MM.1S (cell line): ENCODE measurements around the gene TTC7B.

Source experiments
- DNase-seq: peaks from one replicate; pipeline ENCODE4 v3.0.0-alpha.2; 2015
- H2AFZ ChIP-seq: fragments of 300-600 bp; sonication (generic); 2 replicates; pipeline ENCODE4 v1.6.0; 2016; ENCODE audit warnings: antibody characterized with exemption, low read length
- H3F3A ChIP-seq: fragments of 300-600 bp; sonication (generic); 2 replicates; pipeline ENCODE4 v1.6.1; 2016; ENCODE audit warnings: mild to moderate bottlenecking, antibody characterized with exemption, low read length, moderate library complexity, mixed read lengths; ENCODE audit not compliant: insufficient read depth
- H3K27ac ChIP-seq: fragments of 300-600 bp; sonication (generic); 2 replicates; pipeline ENCODE4 v1.5.1; 2016; ENCODE audit warnings: mild to moderate bottlenecking, low read length
- H3K27me3 ChIP-seq: fragments of 300-600 bp; sonication (generic); replicated peaks from 2 replicates; pipeline ENCODE4 v1.6.0; 2016; ENCODE audit warnings: low read length; ENCODE audit not compliant: insufficient read depth
- H3K36me3 ChIP-seq: fragments of 300-600 bp; sonication (generic); replicated peaks from 2 replicates; pipeline ENCODE4 v1.6.1; 2016; ENCODE audit warnings: mild to moderate bottlenecking, low read length, mixed read lengths; ENCODE audit not compliant: insufficient read depth
- H3K4me1 ChIP-seq: fragments of 300-600 bp; sonication (generic); 2 replicates; pipeline ENCODE4 v1.6.1; 2016; ENCODE audit warnings: low read length, mixed read lengths
- H3K4me2 ChIP-seq: fragments of 300-600 bp; sonication (generic); 2 replicates; pipeline ENCODE4 v1.6.0; 2016; ENCODE audit warnings: low read depth, low read length
- H3K4me3 ChIP-seq: fragments of 300-600 bp; sonication (generic); 2 replicates; pipeline ENCODE4 v1.5.1; 2016; ENCODE audit warnings: low read length, mixed read lengths
- H3K79me2 ChIP-seq: fragments of 300-600 bp; sonication (generic); 2 replicates; pipeline ENCODE4 v1.6.1; 2016; ENCODE audit warnings: mixed run types, low read length, mixed read lengths
- H3K9ac ChIP-seq: fragments of 300-600 bp; sonication (generic); 2 replicates; pipeline ENCODE4 v1.6.1; 2016; ENCODE audit warnings: low read length, mixed read lengths
- H3K9me2 ChIP-seq: fragments of 300-600 bp; sonication (generic); replicated peaks from 2 replicates; pipeline ENCODE4 v1.6.1; 2016; ENCODE audit warnings: mild to moderate bottlenecking, low read length, mixed read lengths; ENCODE audit not compliant: insufficient read depth
- H3K9me3 ChIP-seq: fragments of 300-600 bp; sonication (generic); replicated peaks from 2 replicates; pipeline ENCODE4 v1.6.1; 2016; ENCODE audit warnings: mild to moderate bottlenecking, low read length, mixed read lengths; ENCODE audit not compliant: insufficient read depth
- H4K20me1 ChIP-seq: fragments of 300-600 bp; sonication (generic); 2 replicates; pipeline ENCODE4 v1.6.1; 2016; ENCODE audit warnings: mild to moderate bottlenecking, low read length, moderate library complexity, mixed read lengths; ENCODE audit not compliant: insufficient read depth
- EZH2 ChIP-seq: fragments of 300-600 bp; sonication (generic); optimal IDR thresholded peaks from 2 replicates; pipeline ENCODE3; 2017; ENCODE audit warnings: low read depth, mild to moderate bottlenecking, antibody characterized with exemption, low read length, mixed read lengths
- EZH2phosphoT487 ChIP-seq: fragments of 300-600 bp; sonication (generic); IDR thresholded peaks from 2 replicates; pipeline ENCODE4 v1.6.1; 2018; ENCODE audit warnings: antibody characterized with exemption, low read length
- TF ChIP-seq, protein P1 (sequence below): fragments of 300-600 bp; sonication (generic); IDR thresholded peaks from 2 replicates; pipeline ENCODE4 v1.5.1; 2016; ENCODE audit warnings: antibody characterized with exemption, low read length, mixed read lengths

Gene TTC7B

DNA sequence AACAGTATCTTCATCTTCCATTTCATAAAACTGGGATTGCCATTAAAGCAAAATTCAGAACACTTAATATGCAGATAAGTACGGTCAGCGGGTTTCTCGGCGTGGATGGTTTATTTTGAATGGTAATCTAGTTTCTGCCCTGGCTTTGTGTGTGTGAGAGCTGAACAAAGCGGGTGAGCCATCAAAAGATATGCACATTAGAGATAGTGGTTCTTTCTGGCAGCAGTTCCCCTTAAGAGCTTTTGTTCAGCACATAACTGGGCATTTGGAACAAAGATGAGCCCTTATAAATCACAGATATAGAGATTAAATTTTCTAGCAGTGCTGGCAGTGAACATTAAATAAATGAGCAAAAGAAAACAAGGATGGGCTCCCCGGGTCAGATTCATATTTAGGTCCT, 211.9 kb downstream of the TTC7B start:
- Histone ChIP-seq H3K27me3 (no peaks in the 10 kb centered on the region), H3K4me3 (no peak overlapping the region), H3K27ac (no peak overlapping the region), H3K9me2 (no peaks in the 10 kb centered on the region), H4K20me1 (no peaks in the 10 kb centered on the region), H3K79me2 (no peaks in the 10 kb centered on the region), H3K9me3 (no peaks in the 10 kb centered on the region), H3K4me1 (peaks cover 12% of the 10 kb centered on the region), H3K9ac (no peak overlapping the region), H3K4me2 (no peak overlapping the region), H2AFZ (no peak overlapping the region), H3K36me3 (no peaks in the 10 kb centered on the region), H3F3A (no peaks in the 10 kb centered on the region)
- no peak for DNase-seq
- TF ChIP-seq EZH2 (no peak), EZH2phosphoT487 (no peak)
- TF ChIP-seq, protein P1, sequence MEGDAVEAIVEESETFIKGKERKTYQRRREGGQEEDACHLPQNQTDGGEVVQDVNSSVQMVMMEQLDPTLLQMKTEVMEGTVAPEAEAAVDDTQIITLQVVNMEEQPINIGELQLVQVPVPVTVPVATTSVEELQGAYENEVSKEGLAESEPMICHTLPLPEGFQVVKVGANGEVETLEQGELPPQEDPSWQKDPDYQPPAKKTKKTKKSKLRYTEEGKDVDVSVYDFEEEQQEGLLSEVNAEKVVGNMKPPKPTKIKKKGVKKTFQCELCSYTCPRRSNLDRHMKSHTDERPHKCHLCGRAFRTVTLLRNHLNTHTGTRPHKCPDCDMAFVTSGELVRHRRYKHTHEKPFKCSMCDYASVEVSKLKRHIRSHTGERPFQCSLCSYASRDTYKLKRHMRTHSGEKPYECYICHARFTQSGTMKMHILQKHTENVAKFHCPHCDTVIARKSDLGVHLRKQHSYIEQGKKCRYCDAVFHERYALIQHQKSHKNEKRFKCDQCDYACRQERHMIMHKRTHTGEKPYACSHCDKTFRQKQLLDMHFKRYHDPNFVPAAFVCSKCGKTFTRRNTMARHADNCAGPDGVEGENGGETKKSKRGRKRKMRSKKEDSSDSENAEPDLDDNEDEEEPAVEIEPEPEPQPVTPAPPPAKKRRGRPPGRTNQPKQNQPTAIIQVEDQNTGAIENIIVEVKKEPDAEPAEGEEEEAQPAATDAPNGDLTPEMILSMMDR: no peak

DNA sequence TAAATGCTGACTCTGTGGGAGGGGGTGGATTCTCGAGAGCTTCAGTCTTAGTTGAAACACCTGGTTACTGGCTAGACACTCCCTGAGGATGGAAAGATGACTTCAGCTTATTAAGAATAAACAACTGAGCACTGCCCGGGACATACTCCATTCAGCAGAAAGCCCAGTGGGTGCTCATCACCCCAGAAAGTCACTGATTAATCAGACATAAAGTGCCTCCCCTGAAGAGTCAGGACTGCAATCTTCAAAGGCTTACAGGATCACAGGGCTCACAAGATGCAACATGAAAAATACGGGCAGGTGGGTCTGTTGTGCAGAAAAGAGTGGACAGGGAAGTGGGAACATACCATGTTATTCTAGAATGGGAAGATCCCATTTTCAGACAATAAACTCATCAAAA, 212.4 kb downstream of the TTC7B start:
- H3K36me3 ChIP-seq: no peaks in the 10 kb centered on the region
- no peak overlapping the region for H3K4me3 ChIP-seq
- H2AFZ ChIP-seq: no peak overlapping the region
- no peaks in the 10 kb centered on the region for H3K9me3 ChIP-seq
- H3K27me3 ChIP-seq: no peaks in the 10 kb centered on the region
- H4K20me1 ChIP-seq: no peaks in the 10 kb centered on the region
- no peak overlapping the region for H3K4me2 ChIP-seq
- DNase-seq: no peak
- no peak overlapping the region for H3K27ac ChIP-seq
- no peaks in the 10 kb centered on the region for H3K79me2 ChIP-seq
- H3K9ac ChIP-seq: no peak overlapping the region
- H3F3A ChIP-seq: no peaks in the 10 kb centered on the region
- H3K9me2 ChIP-seq: no peaks in the 10 kb centered on the region
- peaks cover 7% of the 10 kb centered on the region for H3K4me1 ChIP-seq
- TF ChIP-seq EZH2phosphoT487: no peak

DNA sequence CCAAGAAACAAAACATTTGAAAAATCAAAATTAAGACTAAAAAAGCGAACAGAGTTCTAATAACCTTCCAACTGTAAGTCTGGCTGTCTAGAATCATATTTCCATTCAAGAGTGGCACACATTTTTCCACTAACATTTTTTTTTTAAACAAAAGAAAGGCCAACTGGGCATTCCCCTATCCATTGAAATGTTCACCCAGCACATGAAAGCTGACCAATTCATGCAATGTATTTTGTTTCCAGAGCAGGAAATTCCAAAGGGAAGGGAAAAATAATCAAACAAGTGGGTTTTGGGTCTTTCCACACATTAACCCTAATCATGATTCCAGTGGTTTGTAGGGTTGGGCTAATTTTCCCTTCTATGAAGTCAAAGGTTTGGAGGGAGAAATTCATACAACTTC, 212.9 kb downstream of the TTC7B start:
- no peak overlapping the region for H3K27ac ChIP-seq
- H4K20me1 ChIP-seq: no peaks in the 10 kb centered on the region
- TF ChIP-seq EZH2phosphoT487 (no peak), EZH2 (no peak)
- TF ChIP-seq, protein P1: no peak
- no peaks in the 10 kb centered on the region for H3K27me3 ChIP-seq
- H3K4me3 ChIP-seq: no peak overlapping the region
- H3F3A ChIP-seq: no peaks in the 10 kb centered on the region
- H3K36me3 ChIP-seq: no peaks in the 10 kb centered on the region
- H3K79me2 ChIP-seq: no peaks in the 10 kb centered on the region
- no peak overlapping the region for H2AFZ ChIP-seq
- H3K9me2 ChIP-seq: no peaks in the 10 kb centered on the region
- no peak overlapping the region for H3K4me2 ChIP-seq
- H3K9me3 ChIP-seq: no peaks in the 10 kb centered on the region
- no peak overlapping the region for H3K9ac ChIP-seq
- no peak for DNase-seq
- peaks cover 3% of the 10 kb centered on the region for H3K4me1 ChIP-seq

DNA sequence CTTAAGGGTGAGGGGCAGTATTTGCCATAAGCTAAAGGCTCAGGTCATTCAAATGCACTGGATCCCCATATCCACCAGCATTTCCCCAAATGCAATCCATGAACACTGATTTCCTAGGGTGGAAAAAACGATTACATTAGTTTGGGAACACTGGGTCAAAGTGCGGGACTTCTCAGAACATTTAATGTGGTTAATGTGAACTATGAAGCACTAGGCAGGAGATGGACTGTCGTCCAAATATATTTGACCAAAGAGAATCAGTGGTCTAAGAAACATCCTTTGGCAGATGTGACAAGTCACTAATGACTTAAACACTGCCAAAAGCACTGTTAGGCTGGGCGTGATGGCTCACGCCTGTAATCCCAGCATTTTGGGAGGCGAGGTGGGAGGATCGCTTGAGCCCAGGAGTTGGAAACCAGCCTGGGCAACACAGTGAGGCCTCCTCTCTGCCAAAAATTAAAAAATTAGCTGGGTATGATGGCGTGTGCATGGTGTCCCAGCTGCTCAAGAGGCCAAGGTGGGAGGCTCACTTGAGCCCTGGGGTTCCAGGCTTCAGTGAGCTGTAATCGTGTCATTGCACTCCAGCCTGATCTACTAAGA, 214.0 kb downstream of the TTC7B start:
- Histone ChIP-seq H4K20me1 (no peaks in the 10 kb centered on the region), H3K9ac (no peak overlapping the region), H3K36me3 (no peaks in the 10 kb centered on the region), H2AFZ (no peak overlapping the region), H3K4me2 (no peak overlapping the region), H3K4me1 (no peaks in the 10 kb centered on the region), H3K9me3 (no peaks in the 10 kb centered on the region), H3K9me2 (no peaks in the 10 kb centered on the region), H3F3A (no peaks in the 10 kb centered on the region), H3K27ac (no peak overlapping the region), H3K27me3 (no peaks in the 10 kb centered on the region), H3K4me3 (no peak overlapping the region), H3K79me2 (no peaks in the 10 kb centered on the region)
- TF ChIP-seq EZH2 (no peak), EZH2phosphoT487 (no peak)
- TF ChIP-seq, protein P1: no peak
- no peak for DNase-seq
